Body of pancreas (tissue), 4 donors: Measurements from ENCODE around the gene STPG3.

Experiments
- POLR2A ChIP-seq, 3 donors: fragments of 450-650 bp; IDR thresholded peaks; one replicate each; pipeline ENCODE4 v1.6.1; 2016; ENCODE audit warnings: antibody characterized with exemption in 3 of 3, mild to moderate bottlenecking in 2 of 3
- TF ChIP-seq, protein P1 (sequence below), 7 experiments: fragments of 450-650 bp in 4 of 7; fragments of 200-600 bp in 3 of 7; sonication (generic) in 3 of 7; IDR thresholded peaks; one replicate each; pipeline ENCODE4 v1.5.1; 2016 to 2019; ENCODE audit warnings: antibody characterized with exemption in 7 of 7

DNA sequence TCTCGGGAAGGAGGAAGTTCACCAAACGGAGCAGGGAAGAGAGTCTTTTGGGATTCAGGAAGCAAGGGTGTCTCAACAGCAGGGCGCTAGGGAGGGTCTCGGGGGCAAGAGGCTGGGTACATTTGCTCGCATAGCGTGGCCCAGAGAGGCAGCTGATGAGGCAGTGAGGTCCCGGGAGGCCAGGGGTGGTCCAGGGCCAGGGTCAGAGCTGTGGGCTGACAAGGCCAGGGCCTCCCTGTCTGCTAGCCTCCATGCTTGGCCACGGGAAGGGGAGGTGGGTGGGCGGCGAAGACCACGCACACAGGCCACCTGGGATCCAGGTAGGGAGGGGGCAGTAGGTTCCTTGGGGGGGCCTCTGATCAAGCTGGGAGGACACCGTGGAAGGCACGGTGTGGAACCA lies 39.6 kb upstream of the STPG3 start:
- TF ChIP-seq, protein P1, sequence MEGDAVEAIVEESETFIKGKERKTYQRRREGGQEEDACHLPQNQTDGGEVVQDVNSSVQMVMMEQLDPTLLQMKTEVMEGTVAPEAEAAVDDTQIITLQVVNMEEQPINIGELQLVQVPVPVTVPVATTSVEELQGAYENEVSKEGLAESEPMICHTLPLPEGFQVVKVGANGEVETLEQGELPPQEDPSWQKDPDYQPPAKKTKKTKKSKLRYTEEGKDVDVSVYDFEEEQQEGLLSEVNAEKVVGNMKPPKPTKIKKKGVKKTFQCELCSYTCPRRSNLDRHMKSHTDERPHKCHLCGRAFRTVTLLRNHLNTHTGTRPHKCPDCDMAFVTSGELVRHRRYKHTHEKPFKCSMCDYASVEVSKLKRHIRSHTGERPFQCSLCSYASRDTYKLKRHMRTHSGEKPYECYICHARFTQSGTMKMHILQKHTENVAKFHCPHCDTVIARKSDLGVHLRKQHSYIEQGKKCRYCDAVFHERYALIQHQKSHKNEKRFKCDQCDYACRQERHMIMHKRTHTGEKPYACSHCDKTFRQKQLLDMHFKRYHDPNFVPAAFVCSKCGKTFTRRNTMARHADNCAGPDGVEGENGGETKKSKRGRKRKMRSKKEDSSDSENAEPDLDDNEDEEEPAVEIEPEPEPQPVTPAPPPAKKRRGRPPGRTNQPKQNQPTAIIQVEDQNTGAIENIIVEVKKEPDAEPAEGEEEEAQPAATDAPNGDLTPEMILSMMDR (IDR thresholded peaks at IDR 0.05): no peak
- TF ChIP-seq POLR2A (IDR thresholded peaks at IDR 0.05): no peak
